ENCODE results near the gene SST. TPM values are rescaled to one million over a fixed set of nuclear protein-coding genes. Genes with fewer than 3 reads are reported as not detected.

SST gene
- total RNA-seq, 1 donor from 2014 or later: 10.8 TPM

GRCh38 chr3:187713504-187713903 is 43.3 kb upstream of the SST start:
- DNase-seq (ENCODE audit: low spot score in 2 of 2, unreplicated experiment in 2 of 2): no peak
- Mint-ChIP-seq H3K4me1 (no peaks in the 10 kb centered on the region), H3K36me3 (no peaks in the 10 kb centered on the region), H3K4me3 (no peak overlapping the region), H3K27me3 (ENCODE audit: low read depth) (peaks cover 4% of the 10 kb centered on the region), H3K27ac (no peak overlapping the region), H3K9me3 (no peaks in the 10 kb centered on the region)
- TF ChIP-seq, protein P1, sequence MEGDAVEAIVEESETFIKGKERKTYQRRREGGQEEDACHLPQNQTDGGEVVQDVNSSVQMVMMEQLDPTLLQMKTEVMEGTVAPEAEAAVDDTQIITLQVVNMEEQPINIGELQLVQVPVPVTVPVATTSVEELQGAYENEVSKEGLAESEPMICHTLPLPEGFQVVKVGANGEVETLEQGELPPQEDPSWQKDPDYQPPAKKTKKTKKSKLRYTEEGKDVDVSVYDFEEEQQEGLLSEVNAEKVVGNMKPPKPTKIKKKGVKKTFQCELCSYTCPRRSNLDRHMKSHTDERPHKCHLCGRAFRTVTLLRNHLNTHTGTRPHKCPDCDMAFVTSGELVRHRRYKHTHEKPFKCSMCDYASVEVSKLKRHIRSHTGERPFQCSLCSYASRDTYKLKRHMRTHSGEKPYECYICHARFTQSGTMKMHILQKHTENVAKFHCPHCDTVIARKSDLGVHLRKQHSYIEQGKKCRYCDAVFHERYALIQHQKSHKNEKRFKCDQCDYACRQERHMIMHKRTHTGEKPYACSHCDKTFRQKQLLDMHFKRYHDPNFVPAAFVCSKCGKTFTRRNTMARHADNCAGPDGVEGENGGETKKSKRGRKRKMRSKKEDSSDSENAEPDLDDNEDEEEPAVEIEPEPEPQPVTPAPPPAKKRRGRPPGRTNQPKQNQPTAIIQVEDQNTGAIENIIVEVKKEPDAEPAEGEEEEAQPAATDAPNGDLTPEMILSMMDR (IDR thresholded peaks at IDR 0.05; ENCODE audit: unreplicated experiment): no peak

- no peak for DNase-seq (ENCODE audit: low spot score in 2 of 2, unreplicated experiment in 2 of 2)
- no peaks in the 10 kb centered on the region for H3K4me1 Mint-ChIP-seq
Measured at GRCh38 chr3:187709155-187709554, 39.0 kb upstream of the SST start.

DNA sequence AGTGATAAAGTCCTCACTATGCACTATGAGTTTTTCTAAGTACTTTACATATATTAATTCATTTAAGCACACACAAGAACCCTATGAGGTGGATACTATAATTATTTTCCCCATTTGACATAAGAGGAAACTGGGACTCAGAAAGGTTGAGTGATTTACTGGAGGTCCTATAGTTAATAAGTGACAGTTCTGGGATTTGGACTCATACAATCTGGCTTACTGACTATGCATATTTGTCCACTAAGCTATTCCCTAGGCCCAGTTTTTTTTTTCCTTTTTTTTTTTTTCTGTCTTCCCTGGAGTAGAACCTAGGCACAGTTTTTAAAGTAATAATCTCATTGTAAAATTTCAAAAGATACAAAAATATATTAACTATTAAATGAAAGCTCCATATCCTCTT is 38.5 kb upstream of the SST start:
- no peaks in the 10 kb centered on the region for H3K27me3 Mint-ChIP-seq (ENCODE audit: low read depth)
- H3K9me3 Mint-ChIP-seq: no peaks in the 10 kb centered on the region
- TF ChIP-seq, protein P1 (IDR thresholded peaks at IDR 0.05; ENCODE audit: unreplicated experiment): no peak
- H3K36me3 Mint-ChIP-seq: no peaks in the 10 kb centered on the region
- H3K27ac Mint-ChIP-seq: no peak overlapping the region
- no peaks in the 10 kb centered on the region for H3K4me1 Mint-ChIP-seq
- H3K4me3 Mint-ChIP-seq: no peak overlapping the region
- no peak for DNase-seq (ENCODE audit: low spot score in 2 of 2, unreplicated experiment in 2 of 2)

More at GRCh38 chr3:187709155-187709554, 39.0 kb upstream of the SST start:
- no peaks in the 10 kb centered on the region for H3K9me3 Mint-ChIP-seq
- H3K4me3 Mint-ChIP-seq: no peak overlapping the region
- no peaks in the 10 kb centered on the region for H3K27me3 Mint-ChIP-seq (ENCODE audit: low read depth)
- H3K27ac Mint-ChIP-seq: no peak overlapping the region
- no peaks in the 10 kb centered on the region for H3K36me3 Mint-ChIP-seq
- TF ChIP-seq, protein P1 (IDR thresholded peaks at IDR 0.05; ENCODE audit: unreplicated experiment): no peak

DNA sequence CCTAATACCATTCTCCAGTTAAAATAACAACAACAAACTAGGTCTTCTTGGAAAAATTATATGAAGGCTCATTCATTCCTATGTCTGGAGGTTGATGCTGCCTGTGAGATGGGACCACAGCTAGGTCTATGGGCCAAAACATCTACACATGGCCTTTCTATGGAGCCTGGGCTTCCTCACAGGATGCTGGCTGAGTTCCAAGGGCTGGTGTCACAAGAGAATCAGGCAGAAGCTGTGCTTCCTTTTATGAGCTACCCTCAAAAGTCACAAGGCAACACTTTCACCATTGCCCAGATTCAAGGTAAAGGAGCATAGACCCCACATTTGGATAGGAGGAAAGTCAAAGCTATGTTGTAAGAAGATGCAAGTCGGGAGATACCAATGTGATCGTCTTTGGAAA is 36.8 kb upstream of the SST start:
- H3K4me3 Mint-ChIP-seq: no peak overlapping the region
- no peaks in the 10 kb centered on the region for H3K27me3 Mint-ChIP-seq (ENCODE audit: low read depth)
- no peak overlapping the region for H3K27ac Mint-ChIP-seq
- DNase-seq (ENCODE audit: low spot score in 2 of 2, unreplicated experiment in 2 of 2): no peak
- no peaks in the 10 kb centered on the region for H3K4me1 Mint-ChIP-seq
- no peaks in the 10 kb centered on the region for H3K9me3 Mint-ChIP-seq
- TF ChIP-seq, protein P1 (IDR thresholded peaks at IDR 0.05; ENCODE audit: unreplicated experiment): no peak
- H3K36me3 Mint-ChIP-seq: no peaks in the 10 kb centered on the region

DNA sequence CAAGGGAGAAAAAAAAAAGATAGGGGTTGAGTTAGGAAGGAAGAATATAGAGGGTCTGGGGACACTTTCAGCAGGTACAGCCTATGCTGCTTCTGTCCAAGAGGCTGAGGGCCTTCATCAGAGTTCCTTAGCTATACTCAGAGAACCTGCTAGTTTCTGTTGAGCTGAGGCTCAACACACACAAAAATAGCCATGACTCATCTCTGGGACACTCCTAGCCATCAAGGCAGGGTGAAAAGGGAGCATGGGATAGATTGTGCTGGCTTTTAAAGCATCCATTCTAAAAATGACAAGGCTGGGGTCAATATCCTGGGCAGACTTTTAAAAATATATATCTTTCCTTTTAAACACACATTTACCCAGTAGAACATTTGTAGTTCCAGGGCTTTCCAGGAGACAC is 35.0 kb upstream of the SST start:
- no peak for DNase-seq (ENCODE audit: low spot score in 2 of 2, unreplicated experiment in 2 of 2)
- no peaks in the 10 kb centered on the region for H3K9me3 Mint-ChIP-seq
- H3K36me3 Mint-ChIP-seq: no peaks in the 10 kb centered on the region
- no peaks in the 10 kb centered on the region for H3K27me3 Mint-ChIP-seq (ENCODE audit: low read depth)
- H3K27ac Mint-ChIP-seq: no peak overlapping the region
- H3K4me1 Mint-ChIP-seq: no peaks in the 10 kb centered on the region
- no peak overlapping the region for H3K4me3 Mint-ChIP-seq
- TF ChIP-seq, protein P1 (IDR thresholded peaks at IDR 0.05; ENCODE audit: unreplicated experiment): no peak

DNA sequence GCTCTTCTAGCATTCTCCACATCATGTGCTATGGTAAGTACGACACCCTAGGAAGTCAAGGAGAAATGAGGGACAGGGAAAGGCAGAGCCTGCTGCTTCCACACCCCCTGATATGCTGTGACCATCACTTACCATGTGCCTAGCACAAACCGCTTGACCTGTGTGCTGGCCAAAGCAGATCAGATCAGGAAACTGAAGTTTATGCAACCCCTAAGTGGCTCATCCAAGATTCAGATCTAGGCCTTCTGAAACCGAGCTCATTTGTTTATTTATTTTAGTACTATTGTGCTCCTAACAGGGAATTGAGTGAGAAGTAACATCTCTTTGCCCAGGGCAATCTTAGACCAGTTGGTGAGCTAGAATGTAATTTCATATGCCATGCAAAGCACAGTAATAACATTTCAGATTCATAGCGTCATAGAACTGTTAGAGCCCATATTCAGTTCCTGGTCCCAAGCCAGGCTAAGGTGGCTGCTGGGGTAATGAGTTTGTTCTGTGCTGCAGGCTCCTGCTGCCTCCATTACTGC is 32.4 kb upstream of the SST start, which contains the start of gene RTP2:
TSS of gene RTP2 (minus strand) at position 51 of the 527 bp plus-strand sequence. CDS start 429 bp downstream, outside the sequence.
- Mint-ChIP-seq H3K4me1 (no peaks in the 10 kb centered on the region), H3K27ac (no peak within 1 kb of the TSS), H3K36me3 (no peaks in the 10 kb centered on the region), H3K27me3 (ENCODE audit: low read depth) (peaks cover 8% of the 10 kb centered on the region), H3K9me3 (no peaks in the 10 kb centered on the region), H3K4me3 (no peak within 1 kb of the TSS)
- TF ChIP-seq, protein P1 (IDR thresholded peaks at IDR 0.05; ENCODE audit: unreplicated experiment): no peak
- DNase-seq (ENCODE audit: low spot score in 2 of 2, unreplicated experiment in 2 of 2): no peak

All from mesothelial cell of epicardium (in vitro differentiated cells).